Panc1 (cell line): Measurements from ENCODE around the gene FAM107B. TPM values are rescaled to one million over a fixed set of nuclear protein-coding genes. Genes with fewer than 3 reads are reported as not detected.

Source experiments
- ATAC-seq: fragments of 200-7000 bp; cut with Tn5 transposase; 2 replicates; pipeline ENCODE4 v1.9.1; 2020; ENCODE audit warnings: mild to moderate bottlenecking, moderate library complexity
- BruUV-seq: library from RNA; stranded (reverse); fragments of 400-500 nt; replicated peaks from 2 replicates; lab custom pipeline; 2021; lab: Mats Ljungman, UMichigan
- CTCF ChIA-PET: fragments of 300-600 bp; sonication (Branson Sonifier 250); formaldehyde crosslinking; loops from one replicate; lab custom pipeline; 2022; ENCODE audit warnings: antibody characterized with exemption; lab: Charles Lee
- POLR2A ChIA-PET: fragments of 300-600 bp; sonication (Branson Sonifier 250); formaldehyde crosslinking; loops from one replicate; lab custom pipeline; 2022; ENCODE audit warnings: antibody characterized with exemption; lab: Charles Lee
- DNase-seq: peaks from one replicate; pipeline ENCODE4 v3.0.0-alpha.2; 2010; ENCODE audit warnings: low read depth, low spot score
- H3K27ac ChIP-seq: 2 replicates; pipeline ENCODE4 v1.5.1; 2011; ENCODE audit warnings: mild to moderate bottlenecking, low read length, inconsistent platforms
- H3K27me3 ChIP-seq: fragments of 200-500 bp; sonication (Bioruptor generic); 2 replicates; pipeline ENCODE4 v1.6.0; 2014; ENCODE audit warnings: low read length, inconsistent platforms; ENCODE audit not compliant: control insufficient read depth, insufficient read depth
- H3K36me3 ChIP-seq: fragments of 200-500 bp; sonication (Bioruptor generic); 2 replicates; pipeline ENCODE4 v1.5.1; 2014; ENCODE audit warnings: inconsistent platforms, mild to moderate bottlenecking, low read length, moderate library complexity; ENCODE audit not compliant: control insufficient read depth, insufficient read depth
- H3K4me1 ChIP-seq: 2 replicates; pipeline ENCODE4 v1.5.1; 2011; ENCODE audit warnings: inconsistent platforms, mild to moderate bottlenecking, low read length, moderate library complexity; ENCODE audit not compliant: control insufficient read depth, insufficient read depth
- H3K4me3 ChIP-seq, 2 experiments: 2 replicates each; pipeline ENCODE4 v1.5.1; 2011 to 2012; ENCODE audit warnings: low read depth in 2 of 2, low read length in 2 of 2, mild to moderate bottlenecking in 2 of 2, inconsistent platforms in 1 of 2, moderate library complexity in 1 of 2
- H3K9me3 ChIP-seq: fragments of 200-500 bp; sonication (Bioruptor generic); 2 replicates; pipeline ENCODE4 v1.5.1; 2014; ENCODE audit warnings: low read depth, mild to moderate bottlenecking, inconsistent platforms, low read length, moderate library complexity; ENCODE audit not compliant: control insufficient read depth, insufficient read depth
- CTCF ChIP-seq: fragments of 450-650 bp; IDR thresholded peaks from 2 replicates; pipeline ENCODE4 v1.5.1; 2017; ENCODE audit warnings: mild to moderate bottlenecking
- POLR2AphosphoS5 ChIP-seq: IDR thresholded peaks from 2 replicates; pipeline ENCODE4 v1.6.1; 2012; ENCODE audit warnings: mild to moderate bottlenecking, low read depth, low read length, moderate library complexity
- REST ChIP-seq, 2 experiments: IDR thresholded peaks; 2 replicates each; pipeline ENCODE4 v1.6.1; 2011 to 2012; ENCODE audit warnings: low read depth in 2 of 2, control low read depth in 1 of 2, low read length in 1 of 2, mild to moderate bottlenecking in 1 of 2, moderate library complexity in 1 of 2; ENCODE audit not compliant: insufficient read depth in 1 of 2
- SIN3A ChIP-seq: IDR thresholded peaks from 2 replicates; pipeline ENCODE4 v1.6.1; 2012; ENCODE audit warnings: low read depth, mild to moderate bottlenecking, low read length, moderate library complexity, borderline replicate concordance; ENCODE audit not compliant: insufficient read depth
- TCF7L2 ChIP-seq: IDR thresholded peaks from 2 replicates; pipeline ENCODE4 v1.6.1; 2011; ENCODE audit warnings: mild to moderate bottlenecking, low read depth, low read length, inconsistent platforms
- in situ Hi-C: cut with HindIII; loops from 2 replicates; pipeline ENCODE4 v1.10.0; 2016; ENCODE audit warnings: low sequenced_read_pairs, low pct_unique_long_range_greater_than_20kb
- intact Hi-C: fragments of 100-400 bp; cut with micrococcal nuclease; formaldehyde crosslinking; loops from one replicate; pipeline ENCODE4 v1.10.0; 2022; ENCODE audit not compliant: unreplicated experiment
- total RNA-seq: library from RNA; stranded (reverse); gene quantifications from one replicate; pipeline ENCODE4 v1.2.1, GENCODE V29; 2021; ENCODE audit not compliant: unreplicated experiment

Gene FAM107B
- total RNA-seq, 1 experiment from 2014 or later, result 13.4 TPM

- CTCF ChIA-PET, result no interaction called here
- no peaks in the 10 kb centered on the region for H3K9me3 ChIP-seq
- intact Hi-C loops, result no loop called here
- DNase-seq, result no peak
- POLR2A ChIA-PET, result no interaction called here
- no peak for ATAC-seq
- no peaks in the 10 kb centered on the region for H3K4me1 ChIP-seq
- H3K27ac ChIP-seq, result no peak overlapping the region
- H3K4me3 ChIP-seq, result no peak overlapping the region
- no peak for TF ChIP-seq CTCF
- no peak for TF ChIP-seq POLR2AphosphoS5
- TF ChIP-seq TCF7L2, result no peak
- no peak for TF ChIP-seq SIN3A
- no peak for TF ChIP-seq REST (IDR thresholded peaks at IDR 0.05; ENCODE audit: insufficient read depth in 1 of 2, low read depth in 2 of 2, low read length in 1 of 2)
- H3K27me3 ChIP-seq, result no peaks in the 10 kb centered on the region
- in situ Hi-C loops, result no loop called here
- BruUV-seq, result no TSS peak
- no peaks in the 10 kb centered on the region; the same call in 1 of the 2 replicates for H3K36me3 ChIP-seq
Measured at GRCh38 chr10:14524691-14525324, 249.9 kb downstream of the FAM107B start.

GRCh38 chr10:14523286-14523685, 251.4 kb downstream of the FAM107B start:
- ATAC-seq (no peak), DNase-seq (no peak)
- POLR2A ChIA-PET, result interaction anchor here (0.6 kb wide), 1 partner anchor 10 kb away, joined by 3 read pairs; no protein-coding TSS in a partner anchor
- TF ChIP-seq CTCF, result no peak
- TF ChIP-seq REST (IDR thresholded peaks at IDR 0.05; ENCODE audit: insufficient read depth in 1 of 2, low read depth in 2 of 2, low read length in 1 of 2), result no peak
- no peak for TF ChIP-seq SIN3A
- no peak for TF ChIP-seq POLR2AphosphoS5
- TF ChIP-seq TCF7L2, result no peak
- Histone ChIP-seq H3K4me3 (no peak overlapping the region), H3K4me1 (no peaks in the 10 kb centered on the region), H3K9me3 (no peaks in the 10 kb centered on the region), H3K36me3 (no peaks in the 10 kb centered on the region; the same call in 1 of the 2 replicates), H3K27me3 (no peaks in the 10 kb centered on the region), H3K27ac (no peak overlapping the region)
- in situ Hi-C loops (no loop called here), intact Hi-C loops (no loop called here)
- no TSS peak for BruUV-seq
- CTCF ChIA-PET, result no interaction called here
